H7 (cell line): ENCODE measurements around the gene SYNE3. TPM values are rescaled to one million over a fixed set of nuclear protein-coding genes. Genes with fewer than 3 reads are reported as not detected.

ENCODE experiments used
- DNase-seq: peaks from one replicate; pipeline ENCODE4 v3.0.0; 2012
- H3K27me3 ChIP-seq: 2 replicates; pipeline ENCODE4 v1.6.0; 2011; ENCODE audit warnings: mild to moderate bottlenecking, low read length; ENCODE audit not compliant: control insufficient read depth, insufficient read depth
- H3K36me3 ChIP-seq: replicated peaks from 2 replicates; pipeline ENCODE4 v1.5.1; 2011; ENCODE audit warnings: low read length; ENCODE audit not compliant: control insufficient read depth, insufficient read depth
- H3K4me3 ChIP-seq: 2 replicates; pipeline ENCODE4 v1.5.1; 2011; ENCODE audit warnings: low read depth, mild to moderate bottlenecking, control low read depth, low read length, moderate library complexity; ENCODE audit not compliant: insufficient read depth
- total RNA-seq: library from RNA; depleted of rRNA; stranded (reverse); fragments of >200 nt; shearing (Covaris generic); gene quantifications from 2 replicates; pipeline ENCODE4 v1.2.3, GENCODE V29; 2014

Gene SYNE3
- total RNA-seq, 1 experiment from 2014 or later = 0.31 TPM

- no peak for DNase-seq
These were observed 29.4 kb downstream of the SYNE3 start for GRCh38 chr14:95486875-95487668.

GRCh38 chr14:95485222-95485819 is 31.1 kb downstream of the SYNE3 start:
- H3K36me3 ChIP-seq = no peaks in the 10 kb centered on the region
- H3K4me3 ChIP-seq = no peak overlapping the region
- no peaks in the 10 kb centered on the region for H3K27me3 ChIP-seq
- peak; percentile 75 for DNase-seq

More at GRCh38 chr14:95486875-95487668, 29.4 kb downstream of the SYNE3 start:
- H3K27me3 ChIP-seq = no peaks in the 10 kb centered on the region
- no peaks in the 10 kb centered on the region for H3K36me3 ChIP-seq
- no peak overlapping the region for H3K4me3 ChIP-seq

DNA sequence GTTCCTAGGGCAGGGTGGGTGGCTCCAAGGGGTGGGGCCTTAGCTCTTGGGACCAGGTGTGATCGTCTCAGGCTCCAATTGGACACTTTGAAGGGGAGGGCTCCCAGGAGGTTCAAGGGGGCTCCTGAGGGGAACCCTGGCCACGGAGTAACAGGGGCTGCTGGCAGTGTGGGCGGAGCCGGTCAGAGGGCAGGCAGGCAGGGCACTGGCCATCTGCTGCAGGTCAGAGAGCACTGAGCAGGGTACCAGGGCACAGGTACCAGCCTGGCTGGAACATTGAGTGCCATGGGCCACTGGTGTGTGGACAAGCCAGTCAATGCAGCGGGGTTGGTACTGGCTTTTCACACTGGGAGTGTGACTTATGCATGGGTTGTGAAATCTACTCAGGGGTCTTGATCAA is 32.2 kb downstream of the SYNE3 start:
- Histone ChIP-seq H3K36me3 (no peaks in the 10 kb centered on the region), H3K4me3 (no peak overlapping the region), H3K27me3 (no peaks in the 10 kb centered on the region)
- no peak for DNase-seq

DNA sequence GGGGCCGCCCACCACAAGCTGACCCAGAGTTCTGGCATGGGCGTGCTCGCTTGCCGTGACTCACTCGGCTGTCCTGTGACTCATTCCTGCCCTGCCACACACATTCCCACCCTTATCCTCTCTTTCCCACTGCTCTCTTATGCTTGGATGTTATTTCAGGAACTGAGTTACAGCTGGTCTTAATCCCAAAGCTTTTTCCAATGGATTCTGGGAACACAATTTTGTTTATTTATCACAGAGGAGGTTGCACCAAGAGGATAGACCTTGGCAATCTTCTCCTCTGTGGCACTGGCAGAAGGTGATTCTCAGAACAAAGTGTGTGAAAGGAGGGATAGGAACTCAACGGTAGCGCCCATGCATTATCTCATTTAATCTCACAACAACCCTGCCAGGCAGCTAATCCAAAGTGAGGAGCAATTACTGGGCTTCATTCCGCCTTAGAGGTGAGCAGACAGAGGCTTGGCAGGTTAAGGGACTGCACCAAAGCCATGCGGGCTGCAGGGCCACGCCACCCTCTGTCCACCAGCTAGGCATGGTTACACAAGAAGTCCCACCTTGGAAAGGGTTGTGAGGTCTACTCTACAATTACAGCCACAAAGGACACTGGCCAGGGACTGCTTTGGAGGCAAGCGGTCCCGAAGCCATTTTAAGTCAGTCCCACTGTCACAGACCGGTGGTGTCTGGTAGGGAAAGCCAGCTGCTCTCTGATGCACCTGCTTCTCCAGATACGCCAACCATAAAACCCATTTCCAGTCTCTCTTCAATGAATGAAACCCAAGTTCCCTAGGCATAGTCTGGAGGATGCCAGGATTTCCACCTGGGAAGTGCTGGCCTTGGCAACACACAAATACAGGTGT is 32.9 kb downstream of the SYNE3 start:
- Histone ChIP-seq H3K36me3 (no peaks in the 10 kb centered on the region), H3K27me3 (no peaks in the 10 kb centered on the region), H3K4me3 (no peak overlapping the region)
- DNase-seq = no peak

- DNase-seq = no peak
- Histone ChIP-seq H3K36me3 (no peaks in the 10 kb centered on the region), H3K27me3 (no peaks in the 10 kb centered on the region), H3K4me3 (no peak overlapping the region)
These were observed 33.7 kb downstream of the SYNE3 start for GRCh38 chr14:95482627-95483308.

GRCh38 chr14:95481391-95482022 is 34.9 kb downstream of the SYNE3 start:
- no peak for DNase-seq
- Histone ChIP-seq H3K27me3 (no peaks in the 10 kb centered on the region), H3K36me3 (no peaks in the 10 kb centered on the region), H3K4me3 (no peak overlapping the region)

DNA sequence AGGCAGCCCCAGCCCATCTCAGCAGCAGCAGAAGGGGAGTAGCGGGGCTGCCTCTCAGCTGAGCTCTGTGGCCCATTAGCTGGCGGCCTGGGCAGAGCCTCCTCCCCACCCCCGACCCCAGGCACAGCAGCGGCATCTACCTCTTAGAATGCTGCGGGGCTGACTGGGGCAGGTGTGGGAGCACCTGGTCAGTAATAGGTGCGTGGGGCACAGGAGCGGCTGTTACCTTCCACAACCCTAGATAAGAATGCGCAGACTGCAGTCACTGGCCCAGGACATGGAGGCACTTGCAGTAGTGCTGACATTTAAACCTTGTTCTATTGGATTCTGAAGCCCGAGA is 35.6 kb downstream of the SYNE3 start:
- H3K27me3 ChIP-seq = no peaks in the 10 kb centered on the region
- H3K36me3 ChIP-seq = no peaks in the 10 kb centered on the region
- DNase-seq = peak; percentile 79
- H3K4me3 ChIP-seq = no peak overlapping the region

DNA sequence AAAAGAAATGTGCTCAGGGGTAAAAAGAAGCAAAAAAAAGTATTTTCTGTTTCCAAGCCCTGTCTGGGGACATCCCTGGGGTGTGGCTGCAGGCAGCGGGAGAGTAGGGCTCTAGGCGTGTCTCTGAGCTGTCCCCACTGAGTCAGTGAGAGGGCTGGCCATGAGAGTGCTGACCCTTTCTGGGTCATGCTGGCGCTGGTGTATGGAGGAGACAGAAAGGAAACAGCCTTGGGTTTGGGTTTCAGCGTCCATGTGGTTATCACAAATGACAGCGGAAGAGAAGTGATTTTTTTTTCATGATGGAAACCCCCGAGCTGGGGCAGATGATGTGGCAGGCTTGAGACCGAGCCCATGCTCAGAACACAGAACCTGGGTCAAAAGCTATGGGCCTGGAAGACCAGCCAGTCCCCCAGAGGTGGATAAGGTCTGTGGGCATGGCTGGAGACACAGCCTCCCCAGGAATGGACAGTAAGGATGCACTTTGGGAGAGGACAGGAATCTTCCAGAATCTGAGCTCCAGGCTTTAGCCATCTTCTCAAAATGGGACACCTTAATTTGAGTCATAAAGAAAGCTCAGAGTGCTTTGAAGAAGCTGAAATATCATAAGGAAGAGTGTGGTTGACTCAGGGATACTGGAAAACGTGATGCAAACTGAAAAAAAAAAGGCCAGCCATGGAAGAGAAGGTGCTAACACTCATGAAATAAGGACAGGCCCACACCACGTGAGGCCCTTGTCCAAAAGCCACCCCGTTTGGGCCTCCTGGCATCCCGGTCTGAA is 36.2 kb downstream of the SYNE3 start:
- H3K27me3 ChIP-seq = no peaks in the 10 kb centered on the region
- no peak overlapping the region for H3K4me3 ChIP-seq
- DNase-seq = no peak
- H3K36me3 ChIP-seq = no peaks in the 10 kb centered on the region

GRCh38 chr14:95479494-95479893 is 37.0 kb downstream of the SYNE3 start:
- Histone ChIP-seq H3K4me3 (no peak overlapping the region), H3K36me3 (no peaks in the 10 kb centered on the region), H3K27me3 (no peaks in the 10 kb centered on the region)
- DNase-seq = no peak

GRCh38 chr14:95478818-95479217 is 37.6 kb downstream of the SYNE3 start:
- DNase-seq = no peak

DNA sequence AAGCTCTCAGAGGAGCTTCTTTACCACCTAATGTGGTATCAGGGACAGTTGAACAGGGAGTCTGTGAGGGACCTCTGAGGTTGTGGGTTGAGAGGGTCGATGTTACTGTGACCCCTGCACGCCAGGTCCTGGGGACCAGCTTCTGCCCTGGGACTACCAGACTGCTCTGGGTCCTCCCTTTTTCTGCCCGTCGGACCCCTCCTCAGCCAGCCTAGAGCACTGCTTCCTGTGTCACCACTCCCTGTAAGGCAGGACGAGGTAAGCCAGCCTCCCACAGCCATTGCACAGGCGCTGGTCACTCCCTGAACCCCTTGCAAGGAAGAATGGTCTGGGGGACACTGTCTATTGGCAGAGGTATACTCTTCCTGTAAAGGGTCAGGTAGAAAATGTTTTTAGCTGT is 38.1 kb downstream of the SYNE3 start:
- H3K27me3 ChIP-seq = no peaks in the 10 kb centered on the region
- H3K36me3 ChIP-seq = no peaks in the 10 kb centered on the region
- H3K4me3 ChIP-seq = no peak overlapping the region
- no peak for DNase-seq

More at GRCh38 chr14:95478818-95479217, 37.6 kb downstream of the SYNE3 start:
- Histone ChIP-seq H3K27me3 (no peaks in the 10 kb centered on the region), H3K36me3 (no peaks in the 10 kb centered on the region), H3K4me3 (no peak overlapping the region)

DNA sequence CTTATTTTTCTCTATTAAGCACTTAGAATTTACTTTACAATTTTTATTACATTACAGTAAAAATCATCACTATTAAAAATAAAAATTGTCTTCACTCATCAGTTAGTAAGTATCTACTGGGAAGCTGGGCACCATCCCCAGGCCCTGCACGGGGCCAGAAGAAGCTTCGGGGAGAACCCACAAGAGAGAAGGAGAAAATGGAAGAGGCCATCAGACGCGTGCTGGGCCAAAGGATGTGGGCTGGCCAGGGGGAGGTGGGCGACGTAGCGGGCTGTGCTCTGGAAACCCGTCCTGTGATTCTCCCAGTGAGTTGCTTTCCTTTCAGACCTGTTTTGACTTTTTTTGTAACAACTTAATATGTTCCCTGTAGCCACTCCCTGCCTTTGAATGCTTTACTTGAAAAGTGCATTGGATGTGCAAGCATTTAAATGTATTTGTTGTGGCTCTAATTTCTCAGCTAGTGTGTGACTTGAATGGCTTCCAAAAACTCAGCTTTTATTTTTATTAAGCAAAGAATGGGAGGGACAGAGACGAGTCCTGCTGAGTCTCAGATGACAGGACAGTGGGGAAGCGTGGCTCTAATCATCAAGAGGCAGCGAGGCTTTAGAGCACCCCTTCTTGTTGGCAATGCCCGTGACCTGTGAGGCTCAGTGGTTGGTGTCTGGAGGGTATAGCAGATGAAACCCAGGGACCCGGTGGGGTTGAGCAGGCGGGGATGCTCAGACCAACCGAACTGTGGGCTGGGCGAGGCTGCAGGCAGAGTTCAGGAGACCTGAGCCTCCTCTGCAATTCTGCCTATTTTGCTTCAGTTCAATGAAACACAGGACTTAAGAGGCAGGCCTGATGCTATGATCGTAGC is 38.8 kb downstream of the SYNE3 start:
- no peaks in the 10 kb centered on the region for H3K27me3 ChIP-seq
- no peaks in the 10 kb centered on the region for H3K36me3 ChIP-seq
- no peak for DNase-seq

GRCh38 chr14:95476747-95477146 is 39.7 kb downstream of the SYNE3 start:
- no peak overlapping the region for H3K4me3 ChIP-seq
- no peaks in the 10 kb centered on the region for H3K27me3 ChIP-seq
- DNase-seq = no peak
- no peaks in the 10 kb centered on the region for H3K36me3 ChIP-seq

More for the DNA sequence above, 38.8 kb downstream of the SYNE3 start:
- no peak overlapping the region for H3K4me3 ChIP-seq
